ENCODE data around the gene CD247.

The CD247 gene

GRCh38 chr1:167529829-167530474, 11.6 kb upstream of the CD247 start:
- H3K9ac ChIP-seq (ENCODE audit: low read depth, low read length) = no peak overlapping the region

GRCh38 chr1:167528057-167528728, 9.9 kb upstream of the CD247 start:
- no peaks in the 10 kb centered on the region for H3K9me3 ChIP-seq (ENCODE audit: control insufficient read depth, insufficient read depth, low read length)
- H3K36me3 ChIP-seq (ENCODE audit: insufficient read depth, low read length) = no peaks in the 10 kb centered on the region
- no peak overlapping the region for H3K9ac ChIP-seq (ENCODE audit: low read depth, low read length)
- H3K4me1 ChIP-seq (ENCODE audit: insufficient read depth, low read length) = no peaks in the 10 kb centered on the region

More at GRCh38 chr1:167529829-167530474, 11.6 kb upstream of the CD247 start:
- Histone ChIP-seq H3K4me1 (ENCODE audit: insufficient read depth, low read length) (no peaks in the 10 kb centered on the region), H3K36me3 (ENCODE audit: insufficient read depth, low read length) (no peaks in the 10 kb centered on the region), H3K9me3 (ENCODE audit: control insufficient read depth, insufficient read depth, low read length) (no peaks in the 10 kb centered on the region)

- H3K36me3 ChIP-seq (ENCODE audit: insufficient read depth, low read length) = no peaks in the 10 kb centered on the region
These were observed 8.5 kb upstream of the CD247 start for GRCh38 chr1:167526667-167527383.

GRCh38 chr1:167524651-167525050, 6.3 kb upstream of the CD247 start:
- H3K9me3 ChIP-seq (ENCODE audit: control insufficient read depth, insufficient read depth, low read length) = no peaks in the 10 kb centered on the region
- no peaks in the 10 kb centered on the region for H3K4me1 ChIP-seq (ENCODE audit: insufficient read depth, low read length)

More at GRCh38 chr1:167526667-167527383, 8.5 kb upstream of the CD247 start:
- H3K9me3 ChIP-seq (ENCODE audit: control insufficient read depth, insufficient read depth, low read length) = no peaks in the 10 kb centered on the region
- H3K4me1 ChIP-seq (ENCODE audit: insufficient read depth, low read length) = no peaks in the 10 kb centered on the region
- H3K9ac ChIP-seq (ENCODE audit: low read depth, low read length) = no peak overlapping the region

GRCh38 chr1:167522246-167522645, 3.9 kb upstream of the CD247 start:
- Histone ChIP-seq H3K4me1 (ENCODE audit: insufficient read depth, low read length) (no peaks in the 10 kb centered on the region; the same call in 1 of the 2 replicates), H3K9me3 (ENCODE audit: control insufficient read depth, insufficient read depth, low read length) (no peaks in the 10 kb centered on the region), H3K9ac (ENCODE audit: low read depth, low read length) (no peak overlapping the region), H3K36me3 (ENCODE audit: insufficient read depth, low read length) (no peaks in the 10 kb centered on the region)

More at GRCh38 chr1:167524651-167525050, 6.3 kb upstream of the CD247 start:
- no peak overlapping the region for H3K9ac ChIP-seq (ENCODE audit: low read depth, low read length)
- no peaks in the 10 kb centered on the region for H3K36me3 ChIP-seq (ENCODE audit: insufficient read depth, low read length)

GRCh38 chr1:167520711-167521206, 2.4 kb upstream of the CD247 start:
- H3K9me3 ChIP-seq (ENCODE audit: control insufficient read depth, insufficient read depth, low read length) = no peaks in the 10 kb centered on the region
- no peak overlapping the region for H3K9ac ChIP-seq (ENCODE audit: low read depth, low read length)

GRCh38 chr1:167517535-167518330, 596 bp downstream of the CD247 start:
- no peaks in the 10 kb centered on the region for H3K9me3 ChIP-seq (ENCODE audit: control insufficient read depth, insufficient read depth, low read length)

More at GRCh38 chr1:167520711-167521206, 2.4 kb upstream of the CD247 start:
- no peaks in the 10 kb centered on the region; the same call in 1 of the 2 replicates for H3K4me1 ChIP-seq (ENCODE audit: insufficient read depth, low read length)
- no peaks in the 10 kb centered on the region for H3K36me3 ChIP-seq (ENCODE audit: insufficient read depth, low read length)

GRCh38 chr1:167516404-167517388, 1.6 kb downstream of the CD247 start:
- Histone ChIP-seq H3K9ac (ENCODE audit: low read depth, low read length) (no peak overlapping the region), H3K4me1 (ENCODE audit: insufficient read depth, low read length) (peaks cover 6% of the 10 kb centered on the region), H3K9me3 (ENCODE audit: control insufficient read depth, insufficient read depth, low read length) (no peaks in the 10 kb centered on the region), H3K36me3 (ENCODE audit: insufficient read depth, low read length) (no peaks in the 10 kb centered on the region)

More at GRCh38 chr1:167517535-167518330, 596 bp downstream of the CD247 start:
- Histone ChIP-seq H3K9ac (ENCODE audit: low read depth, low read length) (no peak overlapping the region), H3K36me3 (ENCODE audit: insufficient read depth, low read length) (no peaks in the 10 kb centered on the region), H3K4me1 (ENCODE audit: insufficient read depth, low read length) (no peaks in the 10 kb centered on the region; the same call in 1 of the 2 replicates)

- no peak overlapping the region for H3K9ac ChIP-seq (ENCODE audit: low read depth, low read length)
- H3K4me1 ChIP-seq (ENCODE audit: insufficient read depth, low read length) = peaks cover 6% of the 10 kb centered on the region
- H3K36me3 ChIP-seq (ENCODE audit: insufficient read depth, low read length) = no peaks in the 10 kb centered on the region
- no peaks in the 10 kb centered on the region for H3K9me3 ChIP-seq (ENCODE audit: control insufficient read depth, insufficient read depth, low read length)
These were observed 2.4 kb downstream of the CD247 start for GRCh38 chr1:167515893-167516321.

- Histone ChIP-seq H3K4me1 (ENCODE audit: insufficient read depth, low read length) (peaks cover 6% of the 10 kb centered on the region), H3K9ac (ENCODE audit: low read depth, low read length) (no peak overlapping the region), H3K9me3 (ENCODE audit: control insufficient read depth, insufficient read depth, low read length) (no peaks in the 10 kb centered on the region), H3K36me3 (ENCODE audit: insufficient read depth, low read length) (no peaks in the 10 kb centered on the region)
These were observed 2.9 kb downstream of the CD247 start for GRCh38 chr1:167515461-167515860.

- H3K4me1 ChIP-seq (ENCODE audit: insufficient read depth, low read length) = peaks cover 6% of the 10 kb centered on the region
- no peak overlapping the region for H3K9ac ChIP-seq (ENCODE audit: low read depth, low read length)
- H3K9me3 ChIP-seq (ENCODE audit: control insufficient read depth, insufficient read depth, low read length) = no peaks in the 10 kb centered on the region
- H3K36me3 ChIP-seq (ENCODE audit: insufficient read depth, low read length) = no peaks in the 10 kb centered on the region
These were observed 4.0 kb downstream of the CD247 start for GRCh38 chr1:167514288-167514687.

- H3K9ac ChIP-seq (ENCODE audit: low read depth, low read length) = no peak overlapping the region
These were observed 6.2 kb downstream of the CD247 start for GRCh38 chr1:167512046-167512654.

More at GRCh38 chr1:167512046-167512654, 6.2 kb downstream of the CD247 start:
- no peaks in the 10 kb centered on the region for H3K36me3 ChIP-seq (ENCODE audit: insufficient read depth, low read length)
- no peaks in the 10 kb centered on the region for H3K9me3 ChIP-seq (ENCODE audit: control insufficient read depth, insufficient read depth, low read length)
- H3K4me1 ChIP-seq (ENCODE audit: insufficient read depth, low read length) = peaks cover 6% of the 10 kb centered on the region
